Caki2 (cell line): ENCODE measurements around the gene NPAT. TPM values are rescaled to one million over a fixed set of nuclear protein-coding genes. Genes with fewer than 3 reads are reported as not detected.
A peak's percentile ranks its signal among the peaks of the same experiment; 100 is the strongest.

Experiments
- DNase-seq: peaks from one replicate; pipeline ENCODE4 v3.0.0-alpha.2; 2015; ENCODE audit warnings: low read depth
- in situ Hi-C: cut with HindIII; loops from 2 replicates; pipeline ENCODE4 v1.10.0; 2016; ENCODE audit warnings: low sequenced_read_pairs, low pct_unique_long_range_greater_than_20kb, mixed read lengths
- total RNA-seq: library from RNA; depleted of rRNA; stranded (reverse); fragments of >200 nt; shearing (Covaris generic); gene quantifications from 2 replicates; pipeline ENCODE4 v1.2.3, GENCODE V29; 2014; ENCODE audit warnings: low replicate concordance

The NPAT gene
- total RNA-seq, 1 experiment from 2014 or later, result 4.5 TPM

GRCh38 chr11:108221911-108222573, 396 bp downstream of the NPAT start:
- no peak for DNase-seq
- in situ Hi-C loops, result no loop called here

- DNase-seq, result no peak
- in situ Hi-C loops, result no loop called here
These were observed 1.1 kb downstream of the NPAT start for GRCh38 chr11:108221371-108221770.

GRCh38 chr11:108220721-108221336, 1.6 kb downstream of the NPAT start:
- in situ Hi-C loops, result no loop called here
- no peak for DNase-seq

- DNase-seq, result no peak
- in situ Hi-C loops, result no loop called here
These were observed 3.3 kb downstream of the NPAT start for GRCh38 chr11:108218912-108219783.

GRCh38 chr11:108218455-108218854, 4.0 kb downstream of the NPAT start:
- in situ Hi-C loops, result no loop called here
- DNase-seq, result no peak

GRCh38 chr11:108216988-108217387, 5.5 kb downstream of the NPAT start:
- in situ Hi-C loops, result no loop called here
- no peak for DNase-seq

GRCh38 chr11:108213784-108214183, 8.7 kb downstream of the NPAT start:
- in situ Hi-C loops, result no loop called here
- no peak for DNase-seq

GRCh38 chr11:108210441-108210840, 12.0 kb downstream of the NPAT start:
- in situ Hi-C loops, result no loop called here
- no peak for DNase-seq

GRCh38 chr11:108207683-108208060, 14.8 kb downstream of the NPAT start:
- DNase-seq, result no peak
- in situ Hi-C loops, result no loop called here

- in situ Hi-C loops, result no loop called here
These were observed 15.3 kb downstream of the NPAT start for GRCh38 chr11:108206969-108207682.

GRCh38 chr11:108206171-108206570, 16.3 kb downstream of the NPAT start:
- DNase-seq, result no peak
- in situ Hi-C loops, result no loop called here

More at GRCh38 chr11:108206969-108207682, 15.3 kb downstream of the NPAT start:
- no peak for DNase-seq

- in situ Hi-C loops, result no loop called here
- no peak for DNase-seq
These were observed 17.4 kb downstream of the NPAT start for GRCh38 chr11:108204929-108205499.

GRCh38 chr11:108204376-108204775, 18.1 kb downstream of the NPAT start:
- in situ Hi-C loops, result no loop called here

GRCh38 chr11:108203075-108203474, 19.4 kb downstream of the NPAT start:
- in situ Hi-C loops, result no loop called here
- DNase-seq, result no peak

More at GRCh38 chr11:108204376-108204775, 18.1 kb downstream of the NPAT start:
- no peak for DNase-seq

- peak; percentile 26 for DNase-seq
- in situ Hi-C loops, result no loop called here
These were observed 22.8 kb downstream of the NPAT start for GRCh38 chr11:108199446-108200321.

- in situ Hi-C loops, result no loop called here
- no peak for DNase-seq
These were observed 23.6 kb downstream of the NPAT start for GRCh38 chr11:108198833-108199232.

- in situ Hi-C loops, result no loop called here
- DNase-seq, result no peak
These were observed 25.1 kb downstream of the NPAT start for GRCh38 chr11:108197351-108197750.
